ENCODE results near the gene RASA3.
"Not testable (repeated sequence)": the region's sequence is repeated elsewhere in the genome, so short reads cannot be mapped to it uniquely, and the experiment has no call there.

The RASA3 gene

GRCh38 chr13:113996912-113997745, 135.3 kb downstream of the RASA3 start:
- no peak for DNase-seq

- DNase-seq: no peak
Measured at GRCh38 chr13:113996081-113996911, 136.1 kb downstream of the RASA3 start.

DNA sequence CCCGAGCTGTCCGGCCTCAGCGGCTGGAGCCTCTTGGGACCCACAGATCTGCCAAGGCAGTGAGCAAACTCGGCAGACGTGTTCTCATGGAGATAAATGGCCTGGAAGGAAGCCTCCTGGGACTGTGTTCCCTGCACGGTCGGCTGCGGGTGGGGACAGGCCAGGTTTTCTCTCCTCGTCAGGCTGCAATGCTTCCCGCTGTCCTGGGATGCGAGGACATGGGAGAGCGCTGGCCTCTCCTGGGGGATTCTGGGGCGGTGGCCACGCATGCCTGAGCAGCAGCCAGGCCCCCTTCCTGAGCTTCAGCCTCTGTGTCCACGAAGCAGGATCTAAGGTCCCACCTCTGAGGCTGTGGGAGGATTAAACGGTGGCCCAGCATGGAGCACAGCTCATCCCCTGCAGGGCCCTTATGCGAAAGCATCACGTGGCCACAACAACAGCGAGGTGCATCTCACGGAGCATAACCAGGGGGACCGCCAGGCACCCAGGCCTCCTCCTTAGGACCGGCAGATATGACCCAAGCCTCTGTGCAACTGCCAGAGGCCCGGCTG, 137.3 kb downstream of the RASA3 start:
- no peak for DNase-seq

DNA sequence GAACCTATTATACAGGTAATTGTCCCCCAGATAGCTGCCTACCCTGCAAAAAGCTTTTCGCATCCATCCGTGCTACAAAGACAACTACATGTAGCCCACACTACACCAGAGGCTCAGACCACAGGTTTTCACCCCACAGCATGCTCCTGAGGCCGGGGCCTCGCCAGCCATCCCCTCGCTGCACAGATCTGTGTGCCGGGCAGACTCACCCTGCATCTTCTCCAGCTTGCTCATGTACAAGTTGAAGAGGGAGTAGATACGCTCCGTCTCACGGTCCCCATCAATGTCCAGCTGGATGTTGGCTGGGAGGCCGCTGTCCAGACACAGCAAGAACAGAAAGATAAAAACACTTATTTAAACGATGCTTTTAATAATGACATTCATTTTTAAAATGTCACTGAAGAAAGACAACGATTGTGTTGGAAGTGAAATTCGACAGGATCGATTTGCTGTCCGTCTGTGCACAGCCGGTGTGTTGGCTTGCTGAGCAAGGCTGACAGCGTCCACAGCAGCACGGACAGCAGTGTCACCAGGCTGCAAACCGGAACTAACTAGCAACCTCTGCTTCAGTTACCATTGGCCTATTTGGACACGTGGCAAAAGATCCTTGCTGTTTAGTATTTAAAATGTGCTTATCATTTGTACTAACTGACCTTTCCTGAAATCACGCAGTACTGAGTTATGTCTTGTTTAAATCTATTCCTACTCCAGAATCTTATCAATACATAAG, 140.0 kb downstream of the RASA3 start:
- DNase-seq: no peak

DNA sequence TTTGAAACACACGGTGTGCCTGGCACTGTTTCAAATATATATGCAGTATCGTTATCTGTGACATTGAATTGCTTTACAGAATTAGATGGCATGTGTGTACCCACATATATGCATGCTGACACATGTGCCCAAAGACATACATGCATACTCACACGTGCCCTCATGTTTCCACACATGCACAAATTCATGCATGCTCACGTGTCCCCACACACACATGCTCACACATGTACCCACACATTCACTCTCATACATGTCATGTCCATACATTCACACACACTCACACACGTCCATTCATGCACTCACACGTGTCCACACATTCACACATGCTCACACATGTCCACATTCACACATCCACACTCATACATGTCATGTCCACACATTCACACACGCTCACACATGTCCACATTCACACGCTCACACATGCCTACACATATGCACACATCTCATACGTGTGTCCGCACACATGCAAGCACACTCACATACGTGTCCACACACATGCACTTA, 140.7 kb downstream of the RASA3 start:
- no peak for DNase-seq

- DNase-seq: peak; percentile 64
Measured at GRCh38 chr13:113991191-113991669, 141.2 kb downstream of the RASA3 start.

- no peak for DNase-seq
Measured at GRCh38 chr13:113990321-113990837, 142.0 kb downstream of the RASA3 start.

DNA sequence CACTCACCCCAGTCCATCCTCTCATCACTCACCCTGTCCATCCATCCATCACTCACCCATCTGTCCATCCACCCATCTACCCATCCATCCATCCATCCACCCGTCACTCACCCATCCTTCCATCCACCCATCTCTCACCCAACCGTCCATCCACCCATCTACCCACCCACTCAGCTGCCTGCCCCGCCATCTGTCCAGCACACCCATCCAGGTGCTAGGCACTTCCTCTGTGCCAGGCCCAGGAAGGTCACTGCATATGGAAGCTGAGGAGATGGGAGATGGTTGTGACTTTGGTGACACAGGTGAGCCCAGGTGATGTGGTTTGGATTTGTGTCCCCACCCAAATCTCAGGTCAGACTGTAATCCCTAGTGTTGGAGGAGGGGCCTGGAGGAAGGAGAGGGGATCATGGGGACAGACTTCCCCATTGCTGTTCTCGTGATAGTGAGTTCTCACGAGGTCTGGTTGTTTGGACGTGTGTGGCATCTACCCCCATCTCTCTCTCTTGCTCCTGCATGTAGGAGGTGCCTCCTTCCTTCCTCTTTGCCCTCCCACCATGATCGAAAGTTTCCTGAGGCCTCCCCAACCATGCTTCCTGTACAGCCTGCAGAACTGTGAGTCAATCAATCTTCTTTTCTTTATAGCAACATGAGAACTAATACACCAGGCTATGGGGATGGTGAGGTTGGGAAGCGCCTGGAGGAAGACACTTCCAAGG, 142.7 kb downstream of the RASA3 start:
- no peak for DNase-seq

DNA sequence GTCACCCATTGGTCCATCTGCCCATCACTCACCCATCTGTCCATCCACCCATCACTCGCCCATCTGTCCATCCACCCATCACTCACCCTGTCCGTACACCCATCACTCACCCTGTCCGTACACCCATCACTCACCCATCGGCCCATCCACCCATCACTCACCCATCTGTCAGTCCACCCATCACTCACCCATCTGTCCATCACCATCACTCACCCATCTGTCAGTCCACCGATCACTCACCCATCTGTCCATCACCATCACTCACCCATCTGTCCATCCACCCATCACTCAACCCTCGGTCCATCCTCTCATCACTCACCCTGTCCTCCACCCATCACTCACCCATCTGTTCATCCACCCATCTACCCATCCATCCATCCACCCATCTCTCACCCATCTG, 143.6 kb downstream of the RASA3 start:
- not testable (repeated sequence) for DNase-seq

DNA sequence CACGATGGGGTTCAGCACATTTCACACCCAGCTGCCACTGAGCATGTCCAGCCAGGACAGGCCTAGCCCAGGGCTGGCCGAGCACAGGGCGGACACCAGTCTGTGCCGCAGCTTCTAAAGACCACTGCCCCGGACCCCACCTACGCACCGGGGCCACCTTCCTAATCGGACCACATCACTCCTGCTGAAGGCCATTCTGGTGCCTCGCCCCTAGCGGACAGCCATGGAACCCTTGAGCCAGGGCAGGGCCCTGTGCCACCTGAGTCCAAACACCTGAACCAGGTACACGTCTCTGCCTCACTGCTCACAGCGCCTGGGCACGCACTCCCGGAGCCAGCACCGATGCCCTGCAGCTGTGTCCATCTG, 150.1 kb downstream of the RASA3 start:
- no peak for DNase-seq

DNA sequence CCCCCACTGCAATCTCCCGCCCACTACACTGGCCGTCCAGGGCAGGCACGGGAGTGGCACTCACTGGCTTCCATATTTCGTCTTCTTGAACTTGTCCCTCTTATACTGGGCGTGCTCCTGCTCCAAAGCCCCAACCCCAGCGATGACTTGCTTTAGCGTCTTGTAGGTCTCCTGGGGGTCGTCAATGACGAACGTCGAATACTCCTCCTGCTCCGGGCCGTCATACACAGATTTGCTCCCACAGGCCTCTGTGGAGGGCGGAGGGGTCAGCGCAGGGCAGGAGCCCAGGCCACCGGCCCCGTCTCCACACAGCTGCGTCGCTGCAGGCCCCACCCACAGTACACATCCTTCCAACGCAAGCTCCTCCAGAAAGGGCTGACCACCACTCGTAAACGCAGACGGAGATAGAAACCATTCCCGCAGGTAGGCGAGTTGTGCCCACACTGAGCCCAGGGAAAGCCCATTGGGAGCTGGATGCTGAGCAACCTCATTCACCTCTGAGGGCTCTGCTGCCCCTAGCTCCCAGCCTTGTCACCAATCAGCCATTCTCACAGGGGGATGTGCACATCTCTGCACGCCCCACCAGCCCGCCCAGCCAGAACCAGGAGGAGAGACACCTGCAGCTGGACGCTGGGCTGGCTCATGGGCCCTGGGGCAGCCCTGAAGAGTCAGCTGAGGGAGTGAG, 150.7 kb downstream of the RASA3 start:
- DNase-seq: no peak

- peak; percentile 94 for DNase-seq
Measured at GRCh38 chr13:113981194-113981605, 151.2 kb downstream of the RASA3 start.

DNA sequence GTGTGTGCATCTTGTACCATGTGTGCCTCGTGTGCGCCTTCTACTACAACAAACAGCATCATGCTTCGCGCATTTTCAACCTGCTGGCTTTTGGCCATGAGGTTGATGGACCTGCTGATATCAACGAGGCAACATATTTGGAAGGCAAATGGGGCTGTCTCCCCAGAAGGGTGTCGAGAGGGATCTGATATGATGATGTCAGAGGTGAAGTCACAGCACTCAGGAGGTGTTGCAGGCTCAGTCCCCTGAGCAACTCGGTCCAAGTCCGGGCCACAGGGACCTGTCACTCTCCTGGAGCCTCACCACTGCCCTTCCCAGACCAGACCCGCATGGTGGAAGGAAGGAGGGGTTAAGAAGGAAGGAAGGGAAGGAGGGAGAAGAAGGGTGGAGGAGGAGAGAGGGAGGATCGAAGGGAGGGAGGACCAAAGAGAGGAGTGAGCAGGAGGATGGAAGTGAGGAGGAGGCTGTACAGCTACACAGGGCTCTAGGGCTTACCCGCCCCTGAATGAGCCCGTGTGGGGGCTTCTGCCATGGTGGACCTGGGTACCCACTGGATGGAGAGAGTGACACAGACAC, 151.8 kb downstream of the RASA3 start:
- DNase-seq: no peak

GRCh38 chr13:113979791-113980471, 152.5 kb downstream of the RASA3 start:
- DNase-seq: no peak

DNA sequence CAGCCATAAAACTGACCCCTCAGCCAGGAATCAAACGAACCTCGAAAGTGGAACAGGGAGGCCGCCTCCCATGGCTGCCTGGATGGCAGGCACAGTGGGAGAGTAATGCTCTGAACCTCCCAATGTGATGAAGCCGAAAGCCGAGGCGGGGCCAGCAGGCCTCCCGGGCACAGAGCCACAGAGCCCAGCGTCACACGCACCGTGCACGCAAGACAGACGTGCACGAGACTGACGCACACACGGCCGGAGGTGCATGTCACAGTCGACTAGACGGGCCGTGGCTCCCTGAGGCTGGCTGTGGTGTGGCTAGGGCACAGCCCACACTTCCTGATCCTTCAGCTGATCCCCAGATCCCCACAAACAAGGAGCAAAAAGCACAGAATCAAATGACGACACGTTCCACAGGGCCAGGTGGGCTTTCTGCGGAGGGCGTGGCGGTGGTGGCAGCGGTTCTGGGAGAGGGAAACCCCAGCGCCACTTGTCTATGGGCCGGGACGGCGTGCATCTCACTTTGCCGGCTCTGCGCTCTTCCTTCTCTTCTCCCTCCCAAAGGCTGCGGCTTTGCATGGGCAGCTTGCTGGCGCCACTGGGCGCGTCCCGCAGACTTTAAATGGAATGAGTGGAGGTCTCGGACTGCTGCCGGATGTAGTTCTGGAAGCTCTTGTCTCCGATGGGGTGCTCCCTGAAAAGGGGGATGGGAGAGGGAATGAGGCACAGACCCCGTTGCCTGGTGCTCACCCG, 153.5 kb downstream of the RASA3 start:
- no peak for DNase-seq

GRCh38 chr13:113977976-113978375, 154.4 kb downstream of the RASA3 start:
- no peak for DNase-seq

- DNase-seq: no peak
Measured at GRCh38 chr13:113976711-113977684, 155.4 kb downstream of the RASA3 start.

GRCh38 chr13:113975416-113975815, 157.0 kb downstream of the RASA3 start:
- DNase-seq: no peak

Measured in NCI-H510A treated with DMSO at 0.1 percent for 48 hours (cell line).